Astrocyte (in vitro differentiated cells and primary cell): ENCODE results near the gene SEMA4C. TPM values are rescaled to one million over a fixed set of nuclear protein-coding genes. Genes with fewer than 3 reads are reported as not detected.

Experiments
- DNase-seq: peaks from one replicate; pipeline ENCODE4 v3.0.0-alpha.2; 2010; ENCODE audit warnings: low read depth
- FAIRE-seq: peaks from 2 replicates; lab custom pipeline; 2011; peaks lifted over from hg19 to GRCh38; lab: Jason Lieb, UNC
- H2AFZ ChIP-seq: 2 replicates; pipeline ENCODE4 v1.6.0; 2012; ENCODE audit warnings: low read depth, low read length, inconsistent platforms
- H3K27ac ChIP-seq: 2 replicates; pipeline ENCODE4 v1.5.1; 2011; ENCODE audit warnings: low read depth, low read length, inconsistent platforms
- H3K27me3 ChIP-seq: 2 replicates; pipeline ENCODE4 v1.6.0; 2011; ENCODE audit warnings: low read length, inconsistent platforms; ENCODE audit not compliant: insufficient read depth
- H3K36me3 ChIP-seq: 2 replicates; pipeline ENCODE4 v1.5.1; 2011; ENCODE audit warnings: low read length, inconsistent platforms; ENCODE audit not compliant: insufficient read depth
- H3K4me1 ChIP-seq: 2 replicates; pipeline ENCODE4 v1.5.1; 2011; ENCODE audit warnings: low read length, inconsistent platforms; ENCODE audit not compliant: insufficient read depth
- H3K4me2 ChIP-seq: 2 replicates; pipeline ENCODE4 v1.6.0; 2012; ENCODE audit warnings: low read length, inconsistent platforms
- H3K4me3 ChIP-seq: 2 replicates; pipeline ENCODE4 v1.5.1; 2011; ENCODE audit warnings: low read depth, mild to moderate bottlenecking, low read length, inconsistent platforms; ENCODE audit not compliant: insufficient read depth
- H3K79me2 ChIP-seq: 2 replicates; pipeline ENCODE4 v1.6.0; 2012; ENCODE audit warnings: mild to moderate bottlenecking, low read length, inconsistent platforms; ENCODE audit not compliant: insufficient read depth
- H3K9ac ChIP-seq: 2 replicates; pipeline ENCODE4 v1.6.0; 2012; ENCODE audit warnings: mild to moderate bottlenecking, low read length, inconsistent platforms
- H3K9me3 ChIP-seq: 2 replicates; pipeline ENCODE4 v1.5.1; 2012; ENCODE audit warnings: low read depth, mild to moderate bottlenecking, low read length, inconsistent platforms; ENCODE audit not compliant: insufficient read depth
- H4K20me1 ChIP-seq: 2 replicates; pipeline ENCODE4 v1.6.0; 2012; ENCODE audit warnings: low read length, inconsistent platforms; ENCODE audit not compliant: insufficient read depth
- H3K27ac Mint-ChIP-seq: one replicate; pipeline ENCODE4 v1.8.0; 2021; ENCODE audit warnings: mild to moderate bottlenecking, mixed read lengths; ENCODE audit not compliant: unreplicated experiment
- H3K27me3 Mint-ChIP-seq: one replicate; pipeline ENCODE4 v1.8.0; 2021; ENCODE audit warnings: low read depth, mixed read lengths; ENCODE audit not compliant: unreplicated experiment
- H3K36me3 Mint-ChIP-seq: one replicate; pipeline ENCODE4 v1.8.0; 2021; ENCODE audit warnings: low read depth, mixed read lengths; ENCODE audit not compliant: unreplicated experiment
- H3K4me1 Mint-ChIP-seq: one replicate; pipeline ENCODE4 v1.8.0; 2021; ENCODE audit warnings: low read depth, mixed read lengths; ENCODE audit not compliant: unreplicated experiment
- H3K4me3 Mint-ChIP-seq: one replicate; pipeline ENCODE4 v1.8.0; 2021; ENCODE audit warnings: mild to moderate bottlenecking, moderate library complexity, mixed read lengths; ENCODE audit not compliant: unreplicated experiment
- H3K9me3 Mint-ChIP-seq: one replicate; pipeline ENCODE4 v1.8.0; 2021; ENCODE audit warnings: mild to moderate bottlenecking, mixed read lengths; ENCODE audit not compliant: unreplicated experiment
- EZH2 ChIP-seq: IDR thresholded peaks from 2 replicates; pipeline ENCODE4 v1.6.1; 2012; ENCODE audit warnings: mild to moderate bottlenecking, low read length, inconsistent platforms; ENCODE audit not compliant: insufficient read depth
- total RNA-seq: library from RNA; stranded (reverse); gene quantifications from 2 replicates; pipeline ENCODE4 v1.2.1, GENCODE V29; 2021
- TF ChIP-seq, protein P1 (sequence below): IDR thresholded peaks from 2 replicates; pipeline ENCODE4 v1.5.1; 2011; ENCODE audit warnings: low read depth, mild to moderate bottlenecking, inconsistent platforms, low read length, moderate library complexity; ENCODE audit not compliant: insufficient read depth

SEMA4C gene
- total RNA-seq, 1 donor from 2014 or later: 32.8 TPM

DNA sequence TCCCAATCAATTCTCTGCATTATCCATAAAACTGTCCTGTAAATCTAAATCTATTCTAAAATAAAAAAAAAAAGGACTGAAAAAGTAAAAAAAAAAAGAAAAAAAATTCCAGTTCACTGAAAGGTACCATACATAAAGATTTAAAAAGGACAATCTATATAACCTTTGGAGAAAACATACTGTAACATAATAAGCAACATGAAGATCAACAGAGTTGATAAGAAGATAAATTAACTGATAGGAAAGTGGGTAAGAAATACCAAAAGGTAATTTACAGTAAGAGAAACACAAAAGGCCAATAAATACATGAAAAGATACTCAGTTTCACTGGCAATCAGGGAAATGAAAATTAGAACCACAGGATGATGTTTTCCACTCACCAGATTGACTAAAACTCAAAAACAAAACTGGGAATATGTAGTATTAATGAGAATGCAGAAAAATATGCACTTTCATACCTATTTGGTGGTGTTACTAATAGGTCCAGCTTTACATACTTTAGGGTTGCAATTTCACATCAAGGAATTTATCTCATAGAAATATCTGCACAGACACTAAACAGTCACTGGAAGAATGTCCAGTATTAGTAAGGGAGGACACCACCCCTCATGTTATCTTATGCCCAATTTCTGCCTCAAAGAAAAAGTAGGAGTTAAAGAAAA, 48.3 kb upstream of the SEMA4C start:
- Histone ChIP-seq H2AFZ (no peak overlapping the region), H3K4me1 (no peaks in the 10 kb centered on the region), H3K9me3 (peaks cover 18% of the 10 kb centered on the region), H4K20me1 (no peaks in the 10 kb centered on the region), H3K9ac (no peak overlapping the region), H3K27me3 (peaks cover 2% of the 10 kb centered on the region), H3K79me2 (no peaks in the 10 kb centered on the region), H3K27ac (no peak overlapping the region), H3K4me2 (no peak overlapping the region), H3K36me3 (no peaks in the 10 kb centered on the region), H3K4me3 (no peak overlapping the region)
- Mint-ChIP-seq H3K36me3 (peaks cover 23% of the 10 kb centered on the region), H3K4me1 (no peaks in the 10 kb centered on the region), H3K27me3 (peaks cover 39% of the 10 kb centered on the region), H3K27ac (no peak overlapping the region), H3K4me3 (no peak overlapping the region), H3K9me3 (peaks cover 43% of the 10 kb centered on the region)
- FAIRE-seq: no peak
- no peak for TF ChIP-seq EZH2
- TF ChIP-seq, protein P1, sequence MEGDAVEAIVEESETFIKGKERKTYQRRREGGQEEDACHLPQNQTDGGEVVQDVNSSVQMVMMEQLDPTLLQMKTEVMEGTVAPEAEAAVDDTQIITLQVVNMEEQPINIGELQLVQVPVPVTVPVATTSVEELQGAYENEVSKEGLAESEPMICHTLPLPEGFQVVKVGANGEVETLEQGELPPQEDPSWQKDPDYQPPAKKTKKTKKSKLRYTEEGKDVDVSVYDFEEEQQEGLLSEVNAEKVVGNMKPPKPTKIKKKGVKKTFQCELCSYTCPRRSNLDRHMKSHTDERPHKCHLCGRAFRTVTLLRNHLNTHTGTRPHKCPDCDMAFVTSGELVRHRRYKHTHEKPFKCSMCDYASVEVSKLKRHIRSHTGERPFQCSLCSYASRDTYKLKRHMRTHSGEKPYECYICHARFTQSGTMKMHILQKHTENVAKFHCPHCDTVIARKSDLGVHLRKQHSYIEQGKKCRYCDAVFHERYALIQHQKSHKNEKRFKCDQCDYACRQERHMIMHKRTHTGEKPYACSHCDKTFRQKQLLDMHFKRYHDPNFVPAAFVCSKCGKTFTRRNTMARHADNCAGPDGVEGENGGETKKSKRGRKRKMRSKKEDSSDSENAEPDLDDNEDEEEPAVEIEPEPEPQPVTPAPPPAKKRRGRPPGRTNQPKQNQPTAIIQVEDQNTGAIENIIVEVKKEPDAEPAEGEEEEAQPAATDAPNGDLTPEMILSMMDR: no peak
- no peak for DNase-seq

DNA sequence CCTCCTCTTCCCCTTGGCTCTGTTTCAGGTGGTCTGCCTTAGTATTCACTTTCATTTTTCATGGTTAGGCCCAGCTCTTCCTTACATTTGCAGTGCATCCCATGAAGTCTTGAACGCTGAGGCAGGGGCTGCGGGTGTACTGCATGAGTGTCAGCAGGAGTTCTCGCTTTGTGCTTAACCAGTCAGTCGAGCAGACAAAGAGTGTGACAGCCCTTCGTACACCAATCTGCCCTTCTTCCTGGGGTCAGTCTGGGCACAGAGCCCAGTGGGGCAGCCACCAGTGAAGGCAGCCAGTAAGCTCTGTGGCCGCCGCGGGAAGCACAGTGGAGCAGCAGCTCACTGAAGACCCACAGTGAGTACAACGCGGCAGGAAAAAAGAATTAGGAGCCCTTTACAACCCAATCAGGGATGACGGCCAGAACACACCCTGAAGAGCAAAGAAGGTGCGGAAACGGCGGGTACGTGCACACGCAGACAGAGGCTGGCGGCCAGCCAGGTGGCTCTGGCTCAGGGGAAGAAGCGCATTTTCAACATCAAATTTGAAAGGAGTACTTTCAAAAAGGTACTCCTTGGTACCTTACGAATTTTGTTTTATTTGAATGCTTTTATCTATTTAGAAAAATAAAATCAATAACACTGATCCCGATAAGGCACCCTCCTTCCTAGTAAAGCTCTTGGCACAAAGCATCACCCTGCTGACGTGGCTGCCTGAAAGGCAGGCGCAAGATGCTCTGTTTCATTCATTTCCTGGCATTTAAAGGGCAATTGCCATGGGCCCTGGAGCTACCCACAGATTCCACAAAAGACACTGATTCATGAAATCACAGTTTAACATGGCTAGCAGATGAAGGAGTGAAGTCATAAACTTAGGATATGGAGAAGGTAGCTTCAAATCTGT, 47.0 kb upstream of the SEMA4C start:
- Histone ChIP-seq H3K9me3 (peaks cover 18% of the 10 kb centered on the region), H3K27ac (no peak overlapping the region), H3K4me2 (no peak overlapping the region), H3K4me1 (no peaks in the 10 kb centered on the region), H3K9ac (no peak overlapping the region), H4K20me1 (no peaks in the 10 kb centered on the region), H3K36me3 (no peaks in the 10 kb centered on the region), H3K79me2 (no peaks in the 10 kb centered on the region), H3K4me3 (no peak overlapping the region), H2AFZ (no peak overlapping the region), H3K27me3 (peaks cover 2% of the 10 kb centered on the region)
- FAIRE-seq (no peak), DNase-seq (no peak)
- Mint-ChIP-seq H3K4me3 (no peak overlapping the region), H3K27me3 (peaks cover 41% of the 10 kb centered on the region), H3K4me1 (no peaks in the 10 kb centered on the region), H3K27ac (no peak overlapping the region), H3K9me3 (peaks cover 52% of the 10 kb centered on the region), H3K36me3 (peaks cover 28% of the 10 kb centered on the region)
- no peak for TF ChIP-seq EZH2
- TF ChIP-seq, protein P1: no peak
